ENCODE measurements around the gene TRIM5. TPM values are rescaled to one million over a fixed set of nuclear protein-coding genes. Genes with fewer than 3 reads are reported as not detected.
A peak's percentile ranks its signal among the peaks of the same experiment; 100 is the strongest.
"Not testable (repeated sequence)": the region's sequence is repeated elsewhere in the genome, so short reads cannot be mapped to it uniquely, and the experiment has no call there.

The TRIM5 gene
- polyA plus RNA-seq, 3 donors = 9.4 to 14.4 (median 10.6) TPM

DNA sequence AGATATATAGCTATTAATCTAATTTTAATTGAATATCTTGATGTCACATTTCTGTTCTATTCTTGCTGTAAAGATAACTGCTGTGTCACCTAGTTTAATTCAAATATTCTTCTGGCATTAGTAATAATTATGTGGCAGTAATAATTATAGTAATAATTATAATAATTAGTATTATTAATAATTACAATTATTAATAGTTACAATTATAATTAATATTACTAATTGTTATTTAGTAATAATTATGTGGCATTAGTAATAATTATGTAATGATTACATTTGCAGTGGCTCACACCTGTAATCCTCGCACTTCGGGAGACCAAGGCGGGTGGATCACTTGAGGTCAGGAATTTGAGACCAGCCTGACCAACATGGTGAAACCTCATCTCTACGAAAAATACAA is 1.6 kb upstream of the TRIM5 start:
- no peaks in the 10 kb centered on the region for H3K36me3 ChIP-seq (replicated peaks in 1 of 2; ENCODE audit: control insufficient read depth in 1 of 2, insufficient read depth in 2 of 2, low read length in 2 of 2)
- WGBS (ENCODE audit: insufficient coverage) = 98% methylated on average over 4 of the region's 4 CpGs
- peaks cover 40% of the 10 kb centered on the region for H3K4me1 Mint-ChIP-seq
- no peaks in the 10 kb centered on the region for H3K9me3 ChIP-seq (replicated peaks in 1 of 2; ENCODE audit: control insufficient read depth in 1 of 2, insufficient read depth in 1 of 2, low read length in 2 of 2)
- no peak for DNase-seq
- H3K27me3 ChIP-seq (ENCODE audit: control insufficient read depth in 2 of 2, insufficient read depth in 2 of 2, low read length in 2 of 2) = no peaks in the 10 kb centered on the region
- no peak overlapping the region for H3K4me3 ChIP-seq (replicated peaks in 1 of 3; ENCODE audit: low read depth in 2 of 3, low read length in 3 of 3)
- H3K27me3 Mint-ChIP-seq (ENCODE audit: low read depth in 3 of 3) = no peaks in the 10 kb centered on the region
- TF ChIP-seq, protein P1, sequence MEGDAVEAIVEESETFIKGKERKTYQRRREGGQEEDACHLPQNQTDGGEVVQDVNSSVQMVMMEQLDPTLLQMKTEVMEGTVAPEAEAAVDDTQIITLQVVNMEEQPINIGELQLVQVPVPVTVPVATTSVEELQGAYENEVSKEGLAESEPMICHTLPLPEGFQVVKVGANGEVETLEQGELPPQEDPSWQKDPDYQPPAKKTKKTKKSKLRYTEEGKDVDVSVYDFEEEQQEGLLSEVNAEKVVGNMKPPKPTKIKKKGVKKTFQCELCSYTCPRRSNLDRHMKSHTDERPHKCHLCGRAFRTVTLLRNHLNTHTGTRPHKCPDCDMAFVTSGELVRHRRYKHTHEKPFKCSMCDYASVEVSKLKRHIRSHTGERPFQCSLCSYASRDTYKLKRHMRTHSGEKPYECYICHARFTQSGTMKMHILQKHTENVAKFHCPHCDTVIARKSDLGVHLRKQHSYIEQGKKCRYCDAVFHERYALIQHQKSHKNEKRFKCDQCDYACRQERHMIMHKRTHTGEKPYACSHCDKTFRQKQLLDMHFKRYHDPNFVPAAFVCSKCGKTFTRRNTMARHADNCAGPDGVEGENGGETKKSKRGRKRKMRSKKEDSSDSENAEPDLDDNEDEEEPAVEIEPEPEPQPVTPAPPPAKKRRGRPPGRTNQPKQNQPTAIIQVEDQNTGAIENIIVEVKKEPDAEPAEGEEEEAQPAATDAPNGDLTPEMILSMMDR (IDR thresholded peaks at IDR 0.05) = no peak
- no peak overlapping the region for H3K4me2 ChIP-seq (replicated peaks; ENCODE audit: extremely low read depth, low read length, poor library complexity, severe bottlenecking)
- H3K79me2 ChIP-seq (ENCODE audit: insufficient read depth, low read length) = peaks cover 61% of the 10 kb centered on the region
- no peak overlapping the region for H3K4me3 Mint-ChIP-seq
- peaks cover 3 to 9% of the 10 kb centered on the region in 2 donors for H3K36me3 Mint-ChIP-seq
- H3K4me1 ChIP-seq (ENCODE audit: control insufficient read depth in 1 of 2, insufficient read depth in 2 of 2, low read length in 2 of 2) = peaks cover 28 to 33% of the 10 kb centered on the region in 2 donors
- no peak overlapping the region for H3K27ac ChIP-seq (ENCODE audit: low read depth in 1 of 2, low read length in 2 of 2)
- H3K9ac ChIP-seq (ENCODE audit: insufficient read depth, low read length, poor library complexity, severe bottlenecking) = no peak overlapping the region
- H2AFZ ChIP-seq (ENCODE audit: insufficient read depth, low read depth, low read length, poor library complexity, severe bottlenecking) = no peak overlapping the region
- H4K20me1 ChIP-seq (ENCODE audit: insufficient read depth, low read length) = peaks cover 5% of the 10 kb centered on the region
- peaks cover 0 to 3% (median 0%) of the 10 kb centered on the region in 7 donors for H3K9me3 Mint-ChIP-seq
- peak overlapping the region in 1 of 7 donors; percentile 24 for H3K27ac Mint-ChIP-seq
- intact Hi-C loops (cut with micrococcal nuclease) = loop anchor here (5.0 kb wide), 2 partner anchors 64 to 131 kb away; no protein-coding TSS in a partner anchor

DNA sequence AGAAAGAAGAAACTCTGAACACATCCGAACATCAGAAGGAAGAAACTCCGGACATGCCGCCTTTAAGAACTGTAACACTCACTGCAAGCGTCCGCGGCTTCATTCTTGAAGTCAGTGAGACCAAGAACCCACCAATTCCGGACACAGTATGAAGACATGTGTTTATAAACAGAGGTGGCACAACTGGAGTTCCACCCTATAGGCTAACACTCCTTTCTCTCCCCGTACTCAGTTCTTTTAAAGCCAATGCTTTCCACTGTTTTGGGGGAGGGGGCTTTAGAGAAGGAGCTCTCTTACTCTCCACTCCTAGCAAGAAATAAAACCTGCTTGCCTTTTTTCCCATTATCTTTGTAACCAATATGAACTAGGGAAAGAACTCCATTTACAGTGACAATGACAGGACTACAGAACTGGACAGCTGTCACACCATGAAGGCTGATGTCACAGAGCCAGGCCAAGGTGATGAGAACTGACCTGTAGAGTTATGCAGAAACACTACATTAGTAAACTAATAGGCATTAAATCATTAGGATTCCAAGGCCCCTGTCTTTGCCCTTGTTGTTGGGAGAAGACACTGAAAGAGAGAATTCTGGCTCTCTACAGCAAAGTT is 733 bp downstream of the TRIM5 start:
- Histone ChIP-seq H3K27me3 (ENCODE audit: control insufficient read depth in 2 of 2, insufficient read depth in 2 of 2, low read length in 2 of 2) (no peaks in the 10 kb centered on the region), H2AFZ (ENCODE audit: insufficient read depth, low read depth, low read length, poor library complexity, severe bottlenecking) (peak overlapping the region; percentile 69), H3K27ac (ENCODE audit: low read depth in 1 of 2, low read length in 2 of 2) (peak overlapping the region; percentile 88 to 94), H4K20me1 (ENCODE audit: insufficient read depth, low read length) (peaks cover 18% of the 10 kb centered on the region), H3K79me2 (ENCODE audit: insufficient read depth, low read length) (peaks cover 58% of the 10 kb centered on the region), H3K4me2 (replicated peaks; ENCODE audit: extremely low read depth, low read length, poor library complexity, severe bottlenecking) (peak overlapping the region; percentile 90), H3K36me3 (replicated peaks in 1 of 2; ENCODE audit: control insufficient read depth in 1 of 2, insufficient read depth in 2 of 2, low read length in 2 of 2) (peaks cover 9 to 22% of the 10 kb centered on the region in 2 donors), H3K4me1 (ENCODE audit: control insufficient read depth in 1 of 2, insufficient read depth in 2 of 2, low read length in 2 of 2) (peaks cover 24 to 27% of the 10 kb centered on the region in 2 donors), H3K9me3 (replicated peaks in 1 of 2; ENCODE audit: control insufficient read depth in 1 of 2, insufficient read depth in 1 of 2, low read length in 2 of 2) (no peaks in the 10 kb centered on the region), H3K9ac (ENCODE audit: insufficient read depth, low read length, poor library complexity, severe bottlenecking) (peak overlapping the region; percentile 76), H3K4me3 (replicated peaks in 1 of 3; ENCODE audit: low read depth in 2 of 3, low read length in 3 of 3) (peak overlapping the region; percentile 63 to 99 (median 81))
- TF ChIP-seq, protein P1 (IDR thresholded peaks at IDR 0.05) = no peak
- Mint-ChIP-seq H3K4me3 (peak overlapping the region; percentile 92 to 95), H3K27me3 (ENCODE audit: low read depth in 3 of 3) (no peaks in the 10 kb centered on the region), H3K9me3 (no peaks in the 10 kb centered on the region), H3K27ac (peak overlapping the region; percentile 97 to 100 (median 99)), H3K36me3 (peaks cover 20 to 28% of the 10 kb centered on the region in 2 donors), H3K4me1 (peaks cover 28% of the 10 kb centered on the region)
- DNase-seq = peak in 1 of 3 donors; percentile 16
- WGBS (ENCODE audit: insufficient coverage) = no CpG with 5 or more reads among the region's 8 CpGs
- intact Hi-C loops (cut with micrococcal nuclease) = no loop called here

DNA sequence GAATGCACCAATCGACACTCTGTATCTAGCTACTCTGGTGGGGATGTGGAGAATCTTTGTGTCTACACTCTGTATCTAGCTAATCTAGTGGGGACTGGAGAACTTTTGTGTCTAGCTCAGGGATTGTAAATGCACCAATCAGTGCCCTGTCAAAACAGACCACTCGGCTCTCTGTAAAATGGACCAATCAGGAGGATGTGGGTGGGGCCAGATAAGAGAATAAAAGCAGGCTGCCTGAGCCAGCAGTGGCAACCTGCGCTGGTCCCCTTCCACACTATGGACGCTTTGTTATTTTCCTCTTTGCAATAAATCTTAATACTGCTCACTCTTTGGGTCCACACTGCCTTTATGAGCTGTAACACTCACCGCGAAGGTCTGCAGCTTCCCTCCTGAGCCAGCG is 1.3 kb downstream of the TRIM5 start:
- H4K20me1 ChIP-seq (ENCODE audit: insufficient read depth, low read length) = peaks cover 20% of the 10 kb centered on the region
- H3K9me3 ChIP-seq (replicated peaks in 1 of 2; ENCODE audit: control insufficient read depth in 1 of 2, insufficient read depth in 1 of 2, low read length in 2 of 2); H3K27me3 ChIP-seq (ENCODE audit: control insufficient read depth in 2 of 2, insufficient read depth in 2 of 2, low read length in 2 of 2); H2AFZ ChIP-seq (ENCODE audit: insufficient read depth, low read depth, low read length, poor library complexity, severe bottlenecking); H3K9me3 Mint-ChIP-seq; DNase-seq; intact Hi-C loops (cut with micrococcal nuclease); H3K27me3 Mint-ChIP-seq (ENCODE audit: low read depth in 3 of 3): not testable (repeated sequence)
- H3K4me2 ChIP-seq (replicated peaks; ENCODE audit: extremely low read depth, low read length, poor library complexity, severe bottlenecking) = peak overlapping the region; percentile 90
- peak overlapping the region; percentile 76 for H3K9ac ChIP-seq (ENCODE audit: insufficient read depth, low read length, poor library complexity, severe bottlenecking)
- WGBS (ENCODE audit: insufficient coverage) = 20% methylated on average over 1 of the region's 7 CpGs
- H3K4me1 ChIP-seq (ENCODE audit: control insufficient read depth in 1 of 2, insufficient read depth in 2 of 2, low read length in 2 of 2) = peaks cover 19 to 22% of the 10 kb centered on the region in 2 donors
- H3K4me3 ChIP-seq (replicated peaks in 1 of 3; ENCODE audit: low read depth in 2 of 3, low read length in 3 of 3) = peak overlapping the region in 2 of 3 experiments; percentile 63 to 81
- Mint-ChIP-seq H3K4me1 (peaks cover 23% of the 10 kb centered on the region), H3K27ac (peak overlapping the region; percentile 97 to 100 (median 99)), H3K36me3 (peaks cover 25 to 34% of the 10 kb centered on the region in 2 donors), H3K4me3 (peak overlapping the region; percentile 92 to 95)
- H3K79me2 ChIP-seq (ENCODE audit: insufficient read depth, low read length) = peaks cover 59% of the 10 kb centered on the region
- H3K36me3 ChIP-seq (replicated peaks in 1 of 2; ENCODE audit: control insufficient read depth in 1 of 2, insufficient read depth in 2 of 2, low read length in 2 of 2) = peaks cover 14 to 27% of the 10 kb centered on the region in 2 donors
- H3K27ac ChIP-seq (ENCODE audit: low read depth in 1 of 2, low read length in 2 of 2) = peak overlapping the region; percentile 88 to 94
